Panc1 (cell line): Measurements from ENCODE around the gene SGK1. TPM values are rescaled to one million over a fixed set of nuclear protein-coding genes. Genes with fewer than 3 reads are reported as not detected.
"Not testable (repeated sequence)": the region's sequence is repeated elsewhere in the genome, so short reads cannot be mapped to it uniquely, and the experiment has no call there.

Experiments used
- ATAC-seq: fragments of 200-7000 bp; cut with Tn5 transposase; 2 replicates; pipeline ENCODE4 v1.9.1; 2020; ENCODE audit warnings: mild to moderate bottlenecking, moderate library complexity
- BruUV-seq: library from RNA; stranded (reverse); fragments of 400-500 nt; replicated peaks from 2 replicates; lab custom pipeline; 2021; lab: Mats Ljungman, UMichigan
- CTCF ChIA-PET: fragments of 300-600 bp; sonication (Branson Sonifier 250); formaldehyde crosslinking; loops from one replicate; lab custom pipeline; 2022; ENCODE audit warnings: antibody characterized with exemption; lab: Charles Lee
- POLR2A ChIA-PET: fragments of 300-600 bp; sonication (Branson Sonifier 250); formaldehyde crosslinking; loops from one replicate; lab custom pipeline; 2022; ENCODE audit warnings: antibody characterized with exemption; lab: Charles Lee
- DNase-seq: peaks from one replicate; pipeline ENCODE4 v3.0.0-alpha.2; 2010; ENCODE audit warnings: low read depth, low spot score
- H3K27ac ChIP-seq: 2 replicates; pipeline ENCODE4 v1.5.1; 2011; ENCODE audit warnings: mild to moderate bottlenecking, low read length, inconsistent platforms
- H3K27me3 ChIP-seq: fragments of 200-500 bp; sonication (Bioruptor generic); 2 replicates; pipeline ENCODE4 v1.6.0; 2014; ENCODE audit warnings: low read length, inconsistent platforms; ENCODE audit not compliant: control insufficient read depth, insufficient read depth
- H3K36me3 ChIP-seq: fragments of 200-500 bp; sonication (Bioruptor generic); 2 replicates; pipeline ENCODE4 v1.5.1; 2014; ENCODE audit warnings: inconsistent platforms, mild to moderate bottlenecking, low read length, moderate library complexity; ENCODE audit not compliant: control insufficient read depth, insufficient read depth
- H3K4me1 ChIP-seq: 2 replicates; pipeline ENCODE4 v1.5.1; 2011; ENCODE audit warnings: inconsistent platforms, mild to moderate bottlenecking, low read length, moderate library complexity; ENCODE audit not compliant: control insufficient read depth, insufficient read depth
- H3K4me3 ChIP-seq, 2 experiments: 2 replicates each; pipeline ENCODE4 v1.5.1; 2011 to 2012; ENCODE audit warnings: low read depth in 2 of 2, low read length in 2 of 2, mild to moderate bottlenecking in 2 of 2, inconsistent platforms in 1 of 2, moderate library complexity in 1 of 2
- H3K9me3 ChIP-seq: fragments of 200-500 bp; sonication (Bioruptor generic); 2 replicates; pipeline ENCODE4 v1.5.1; 2014; ENCODE audit warnings: low read depth, mild to moderate bottlenecking, inconsistent platforms, low read length, moderate library complexity; ENCODE audit not compliant: control insufficient read depth, insufficient read depth
- CTCF ChIP-seq: fragments of 450-650 bp; IDR thresholded peaks from 2 replicates; pipeline ENCODE4 v1.5.1; 2017; ENCODE audit warnings: mild to moderate bottlenecking
- POLR2AphosphoS5 ChIP-seq: IDR thresholded peaks from 2 replicates; pipeline ENCODE4 v1.6.1; 2012; ENCODE audit warnings: mild to moderate bottlenecking, low read depth, low read length, moderate library complexity
- REST ChIP-seq, 2 experiments: IDR thresholded peaks; 2 replicates each; pipeline ENCODE4 v1.6.1; 2011 to 2012; ENCODE audit warnings: low read depth in 2 of 2, control low read depth in 1 of 2, low read length in 1 of 2, mild to moderate bottlenecking in 1 of 2, moderate library complexity in 1 of 2; ENCODE audit not compliant: insufficient read depth in 1 of 2
- SIN3A ChIP-seq: IDR thresholded peaks from 2 replicates; pipeline ENCODE4 v1.6.1; 2012; ENCODE audit warnings: low read depth, mild to moderate bottlenecking, low read length, moderate library complexity, borderline replicate concordance; ENCODE audit not compliant: insufficient read depth
- TCF7L2 ChIP-seq: IDR thresholded peaks from 2 replicates; pipeline ENCODE4 v1.6.1; 2011; ENCODE audit warnings: mild to moderate bottlenecking, low read depth, low read length, inconsistent platforms
- in situ Hi-C: cut with HindIII; loops from 2 replicates; pipeline ENCODE4 v1.10.0; 2016; ENCODE audit warnings: low sequenced_read_pairs, low pct_unique_long_range_greater_than_20kb
- intact Hi-C: fragments of 100-400 bp; cut with micrococcal nuclease; formaldehyde crosslinking; loops from one replicate; pipeline ENCODE4 v1.10.0; 2022; ENCODE audit not compliant: unreplicated experiment
- total RNA-seq: library from RNA; stranded (reverse); gene quantifications from one replicate; pipeline ENCODE4 v1.2.1, GENCODE V29; 2021; ENCODE audit not compliant: unreplicated experiment

Gene SGK1
- total RNA-seq, 1 experiment from 2014 or later, result 7.5 TPM

- H3K4me3 ChIP-seq, result no peak overlapping the region
- intact Hi-C loops (no loop called here), in situ Hi-C loops (no loop called here)
- ChIA-PET POLR2A (no interaction called here), CTCF (no interaction called here)
- DNase-seq (no peak), ATAC-seq (no peak)
- TF ChIP-seq REST (IDR thresholded peaks at IDR 0.05; ENCODE audit: insufficient read depth in 1 of 2, low read depth in 2 of 2, low read length in 1 of 2), result no peak
- no peak for TF ChIP-seq CTCF
- H3K27me3 ChIP-seq, result peaks cover 16% of the 10 kb centered on the region
- no peaks in the 10 kb centered on the region for H3K36me3 ChIP-seq
- BruUV-seq, result no TSS peak
- 0 out of 2 replicates have a peak, but pooled peaks cover 5% of the 10 kb centered on the region for H3K4me1 ChIP-seq
- no peak overlapping the region for H3K27ac ChIP-seq
- no peaks in the 10 kb centered on the region for H3K9me3 ChIP-seq
Observed at GRCh38 chr6:134321246-134321645, 3.3 kb upstream of the SGK1 start.

GRCh38 chr6:134319686-134320085 lies 1.8 kb upstream of the SGK1 start:
- H3K27me3 ChIP-seq, result peaks cover 16% of the 10 kb centered on the region
- H3K9me3 ChIP-seq, H3K4me1 ChIP-seq, H3K4me3 ChIP-seq, DNase-seq, in situ Hi-C loops, BruUV-seq, ATAC-seq, CTCF ChIA-PET, H3K36me3 ChIP-seq, H3K27ac ChIP-seq, intact Hi-C loops, POLR2A ChIA-PET: not testable (repeated sequence)

GRCh38 chr6:134318974-134319281 lies 1.0 kb upstream of the SGK1 start:
- H3K36me3 ChIP-seq, result no peaks in the 10 kb centered on the region
- peaks cover 16% of the 10 kb centered on the region for H3K27me3 ChIP-seq
- intact Hi-C loops (no loop called here), in situ Hi-C loops (no loop called here)
- no peaks in the 10 kb centered on the region for H3K9me3 ChIP-seq
- no TSS peak for BruUV-seq
- ATAC-seq, result no peak
- DNase-seq, result no peak
- no peak overlapping the region for H3K27ac ChIP-seq
- TF ChIP-seq CTCF (no peak), POLR2AphosphoS5 (no peak), REST (IDR thresholded peaks at IDR 0.05; ENCODE audit: insufficient read depth in 1 of 2, low read depth in 2 of 2, low read length in 1 of 2) (no peak), TCF7L2 (no peak), SIN3A (no peak)
- CTCF ChIA-PET, result no interaction called here
- H3K4me1 ChIP-seq, result 0 out of 2 replicates have a peak, but pooled peaks cover 5% of the 10 kb centered on the region
- no peak overlapping the region for H3K4me3 ChIP-seq
- POLR2A ChIA-PET, result no interaction called here
